GM19468 (cell line): Measurements from ENCODE around the gene USP8.
A peak's percentile ranks its signal among the peaks of the same experiment; 100 is the strongest.
"Not testable (repeated sequence)": the region's sequence is repeated elsewhere in the genome, so short reads cannot be mapped to it uniquely, and the experiment has no call there.

Experiments
- ATAC-seq: cut with Tn5 transposase; IDR thresholded peaks from one replicate; pipeline ENCODE4 v1.9.1; 2021; ENCODE audit warnings: mild to moderate bottlenecking, moderate library complexity, moderate number of reproducible peaks; ENCODE audit not compliant: unreplicated experiment; ENCODE audit errors: extremely low read depth

The USP8 gene

DNA sequence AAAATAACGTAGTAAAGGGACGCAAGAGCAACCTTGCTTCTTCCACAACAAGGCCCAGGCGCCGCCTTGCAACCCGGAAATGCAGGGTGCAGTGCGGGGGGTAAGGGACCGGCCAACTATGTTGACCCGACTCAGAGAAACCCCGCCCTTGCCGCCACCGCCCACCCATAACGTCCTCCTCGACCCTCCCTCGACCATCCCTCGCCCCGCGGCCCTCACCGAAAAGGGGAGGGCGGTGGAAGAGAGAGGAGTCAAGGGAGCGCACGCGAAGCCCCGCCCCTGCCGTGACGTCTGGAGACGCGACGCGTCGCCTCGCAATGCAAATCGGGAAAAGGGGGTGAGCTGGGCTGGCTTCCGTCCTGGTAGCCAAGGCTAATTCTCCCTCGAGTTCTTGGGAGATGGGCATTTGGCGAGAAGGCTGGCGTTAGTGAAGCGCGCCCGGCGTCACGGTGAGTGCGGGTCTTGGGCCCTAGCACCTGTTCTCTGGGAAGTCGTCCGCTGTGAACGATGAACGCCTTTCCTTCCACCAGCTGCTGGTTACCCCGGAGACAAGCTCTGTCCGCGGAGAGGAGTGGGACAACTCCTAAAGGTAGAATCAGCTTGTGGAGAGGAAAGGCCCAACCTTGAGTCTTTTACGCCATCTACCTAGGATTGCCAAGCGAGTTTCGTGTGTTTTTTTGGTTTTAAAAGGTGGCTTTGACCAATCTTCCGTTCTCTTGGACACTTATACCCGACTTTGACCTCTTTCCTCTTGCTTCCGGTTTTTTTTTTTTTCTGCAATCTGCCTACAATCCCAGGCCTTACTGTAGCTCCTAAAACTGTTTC lies at the start of gene USP8:
USP8 (plus strand) TSS at position 340 of the 825 bp plus-strand sequence. CDS start 14,669 bp downstream, outside the sequence.
- peak; percentile 81 for ATAC-seq

DNA sequence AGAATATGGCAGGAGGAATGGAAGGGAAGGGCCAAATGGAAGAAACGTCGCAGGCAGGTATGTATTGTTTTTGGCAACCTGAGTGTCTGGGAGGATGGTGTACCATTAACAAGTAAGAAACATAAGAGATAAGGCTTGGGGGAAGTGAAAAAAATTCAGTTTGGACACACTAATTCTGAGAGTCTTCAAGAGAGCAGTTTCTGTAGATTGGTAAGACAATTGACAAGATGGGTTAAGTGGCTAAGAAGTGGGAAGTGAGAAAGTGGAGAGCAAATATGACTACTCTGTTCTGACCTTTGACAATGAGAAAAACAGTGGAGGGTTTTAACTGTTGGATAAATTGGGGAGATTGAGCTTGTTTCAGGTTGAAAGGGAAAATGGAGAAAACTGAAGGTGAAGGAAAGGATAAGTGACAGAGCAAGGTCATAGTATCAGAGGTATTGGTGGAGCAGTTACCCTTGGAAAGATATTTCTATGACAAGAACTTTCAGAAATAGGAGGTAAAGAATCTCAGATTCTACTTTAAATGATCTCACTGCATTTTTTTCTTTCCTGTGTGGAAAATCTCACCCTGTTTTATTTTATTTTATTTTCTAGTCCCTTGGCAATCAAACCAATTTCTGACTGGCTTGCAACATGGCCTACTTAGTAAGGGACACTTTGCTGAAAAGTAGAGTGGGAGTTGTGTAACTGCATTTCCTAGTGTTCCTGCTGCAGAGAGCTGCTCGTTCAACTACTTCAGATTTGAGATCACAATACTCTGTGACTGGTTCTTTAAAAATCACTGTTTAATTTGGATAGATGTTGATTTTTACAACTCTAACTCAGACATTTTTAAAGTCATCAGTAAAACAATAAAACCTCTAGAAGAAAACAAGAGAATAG lies 46.1 kb upstream of the USP8 start:
- ATAC-seq: peak; percentile 98

DNA sequence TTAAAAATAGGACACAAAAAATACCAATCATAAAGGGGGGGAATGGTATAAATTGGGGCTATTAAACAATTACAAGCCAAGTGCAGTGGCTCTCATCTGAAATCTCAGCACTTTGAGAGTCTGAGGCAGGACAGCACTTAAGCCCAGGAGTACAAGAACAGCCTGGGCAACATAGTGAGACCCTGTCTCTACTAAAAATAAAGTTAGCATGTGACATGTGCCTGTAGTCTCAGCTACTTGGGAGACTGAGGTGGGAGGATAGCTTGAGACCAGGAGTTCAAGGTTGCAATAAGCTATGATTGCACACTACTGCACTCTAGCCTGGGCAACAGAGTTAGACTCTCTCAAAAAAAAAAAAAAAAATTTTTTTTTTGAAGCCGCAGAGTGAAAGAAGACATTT lies 45.4 kb upstream of the USP8 start:
- no peak for ATAC-seq

DNA sequence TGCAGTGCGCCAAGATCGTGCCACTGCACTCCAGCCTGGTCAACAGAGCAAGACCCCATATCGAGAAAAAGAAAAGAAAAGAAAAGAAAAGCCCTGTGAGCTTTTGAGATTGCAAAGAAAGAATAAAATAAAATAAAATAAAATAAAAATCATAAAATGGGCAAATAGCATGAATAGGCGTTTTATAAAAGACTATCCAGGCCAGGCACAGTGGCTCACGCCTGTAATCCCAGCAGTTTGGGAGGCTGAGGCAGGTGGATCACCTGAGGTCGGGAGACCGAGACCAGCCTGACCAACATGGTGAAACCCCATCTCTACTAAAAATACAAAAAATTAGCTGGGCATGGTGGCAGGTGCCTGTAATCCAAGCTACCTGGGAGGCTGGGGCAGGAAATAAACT lies 44.8 kb upstream of the USP8 start:
- not testable (repeated sequence) for ATAC-seq

DNA sequence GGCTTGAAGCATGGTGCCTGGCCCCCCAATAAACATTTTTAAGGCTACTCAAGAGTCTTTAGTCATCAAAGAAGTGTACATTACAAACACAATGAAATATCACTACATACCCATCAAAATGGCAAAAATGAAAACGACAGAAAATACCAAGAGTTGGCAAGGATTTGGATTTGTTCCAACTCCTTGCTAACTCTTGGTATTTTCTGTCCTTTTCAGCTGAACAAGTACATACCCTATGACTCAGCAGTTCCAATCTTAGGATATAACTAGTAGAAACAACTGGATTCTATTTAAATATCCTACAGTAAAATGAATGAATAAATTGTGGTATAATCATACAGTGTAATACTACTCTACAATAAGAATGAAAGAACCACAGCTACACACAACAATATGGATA lies 44.1 kb upstream of the USP8 start:
- no peak for ATAC-seq

DNA sequence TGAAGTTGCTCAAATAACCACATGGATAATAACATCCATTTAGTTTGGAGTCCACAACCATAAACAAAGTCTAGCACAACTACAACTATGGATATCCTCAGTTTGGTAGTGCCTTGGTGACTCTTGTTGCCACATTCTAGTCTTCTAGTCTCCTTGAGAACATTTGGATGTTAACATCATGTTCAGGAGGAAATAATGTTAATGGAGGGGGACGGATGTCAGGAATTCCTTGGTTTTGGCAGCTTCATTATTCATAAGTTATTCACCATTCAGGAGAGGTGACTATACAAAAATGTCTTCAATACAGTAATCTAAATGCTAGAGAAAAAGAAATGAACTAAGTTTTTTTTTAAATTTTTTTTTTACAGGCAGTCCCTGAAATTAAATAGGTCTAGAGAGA lies 42.8 kb upstream of the USP8 start:
- ATAC-seq: no peak

DNA sequence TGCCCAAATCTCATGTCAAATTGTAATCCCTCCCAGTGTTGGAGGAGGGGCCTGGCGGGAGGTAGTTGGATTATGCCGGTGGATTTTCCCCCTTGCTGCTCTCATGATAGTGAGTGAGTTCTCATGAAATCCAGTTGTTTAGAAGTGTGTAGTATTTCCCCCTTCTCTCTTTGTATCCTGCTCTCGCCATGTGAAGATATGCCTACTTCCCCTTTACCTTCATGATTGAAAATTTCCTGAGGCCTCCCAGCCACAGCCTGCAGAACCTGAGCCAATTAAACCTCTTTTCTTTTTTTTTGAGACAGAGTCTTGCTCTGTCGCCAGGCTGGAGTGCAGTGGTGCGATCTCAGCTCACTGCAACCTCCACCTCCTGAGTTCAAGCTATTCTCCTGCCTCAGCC lies 41.8 kb upstream of the USP8 start:
- not testable (repeated sequence) for ATAC-seq

DNA sequence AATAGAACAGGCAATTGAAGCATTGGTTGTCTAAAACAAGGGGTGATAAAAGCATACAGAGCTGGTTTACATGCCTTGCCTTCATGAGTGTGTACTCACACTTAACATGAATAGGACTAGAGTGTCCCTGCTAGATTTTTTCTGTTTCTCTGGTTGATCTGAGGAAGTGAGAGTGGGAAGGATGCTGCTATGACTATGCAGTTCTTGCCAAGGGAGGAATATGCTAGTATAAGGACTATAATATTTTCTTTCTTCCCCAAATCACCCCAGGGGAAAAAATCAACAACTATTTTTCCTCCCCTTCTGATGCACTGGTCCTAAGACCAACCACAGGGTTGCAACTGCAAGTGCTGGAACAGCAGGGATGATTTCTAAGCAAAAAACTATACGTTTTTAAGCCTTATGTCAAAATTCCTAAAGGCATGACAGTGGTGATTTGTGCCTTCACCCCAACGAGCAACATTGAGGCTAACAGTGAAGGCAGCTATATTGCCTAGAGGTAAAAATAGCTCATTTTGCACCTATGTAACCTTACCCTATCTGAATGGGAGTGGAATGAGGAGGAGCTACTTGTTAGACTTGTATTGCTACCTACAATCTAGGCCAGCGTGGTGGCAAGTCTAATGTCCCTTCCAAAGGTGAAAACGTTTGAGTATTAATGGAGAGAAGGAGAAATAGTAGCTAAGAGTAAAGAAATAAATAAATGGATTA lies 33.5 kb upstream of the USP8 start:
- peak; percentile 87 for ATAC-seq

DNA sequence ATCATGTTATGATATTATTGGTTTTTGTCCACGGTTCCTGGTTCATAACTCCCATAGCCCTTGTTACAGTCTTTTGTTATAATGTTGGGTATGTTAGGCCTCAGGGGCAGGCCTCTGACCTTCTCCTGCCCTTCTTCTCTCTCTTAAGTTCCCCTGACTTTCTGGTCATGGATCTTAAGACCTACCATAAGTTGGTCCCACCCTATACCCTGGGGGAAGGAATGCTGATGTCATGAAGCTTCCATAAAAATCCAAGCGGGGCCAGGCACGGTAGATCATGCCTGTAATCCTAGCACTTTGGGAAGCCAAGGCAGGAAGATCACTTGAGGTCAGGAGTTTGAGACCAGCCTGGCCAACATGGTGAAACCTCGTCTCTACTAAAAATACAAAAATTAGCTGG lies 32.6 kb upstream of the USP8 start:
- ATAC-seq: not testable (repeated sequence)

DNA sequence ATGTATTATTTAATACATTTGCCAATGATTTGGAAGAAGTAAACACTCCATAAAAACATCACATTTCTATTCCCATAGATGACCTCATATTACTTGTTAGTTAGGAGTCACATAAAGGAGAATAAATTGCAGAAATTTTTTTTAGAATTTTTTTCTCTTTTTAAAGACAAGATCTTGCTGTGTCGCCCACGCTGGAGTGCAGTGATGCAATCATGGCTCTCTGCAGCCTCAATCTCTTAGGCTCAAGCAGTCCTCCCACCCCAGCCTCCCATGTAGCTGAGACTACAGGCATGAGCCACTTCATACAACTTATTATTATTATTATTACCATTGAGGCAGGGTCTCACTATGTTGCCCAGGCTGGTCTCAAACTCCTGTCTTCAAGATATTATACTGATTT lies 12.3 kb upstream of the USP8 start:
- ATAC-seq: no peak

DNA sequence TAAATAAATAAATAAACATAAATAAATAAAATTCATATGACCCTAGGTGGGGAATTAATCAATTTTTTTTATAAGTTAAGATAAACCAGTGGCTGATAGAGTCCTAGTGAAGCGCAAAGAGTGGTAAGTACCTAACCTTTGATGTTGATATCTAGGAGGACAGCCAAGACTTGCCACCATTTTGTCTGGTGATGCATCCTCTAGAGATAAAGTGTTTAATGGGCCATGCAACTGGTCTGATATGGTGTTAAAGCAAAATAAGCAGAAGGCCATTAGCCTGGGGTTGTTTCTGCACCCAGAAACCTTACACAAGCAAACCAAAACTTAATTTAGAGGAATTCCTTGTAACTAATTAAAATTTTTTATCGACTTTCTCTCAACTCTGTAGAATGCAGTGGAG lies 9.6 kb upstream of the USP8 start:
- no peak for ATAC-seq

DNA sequence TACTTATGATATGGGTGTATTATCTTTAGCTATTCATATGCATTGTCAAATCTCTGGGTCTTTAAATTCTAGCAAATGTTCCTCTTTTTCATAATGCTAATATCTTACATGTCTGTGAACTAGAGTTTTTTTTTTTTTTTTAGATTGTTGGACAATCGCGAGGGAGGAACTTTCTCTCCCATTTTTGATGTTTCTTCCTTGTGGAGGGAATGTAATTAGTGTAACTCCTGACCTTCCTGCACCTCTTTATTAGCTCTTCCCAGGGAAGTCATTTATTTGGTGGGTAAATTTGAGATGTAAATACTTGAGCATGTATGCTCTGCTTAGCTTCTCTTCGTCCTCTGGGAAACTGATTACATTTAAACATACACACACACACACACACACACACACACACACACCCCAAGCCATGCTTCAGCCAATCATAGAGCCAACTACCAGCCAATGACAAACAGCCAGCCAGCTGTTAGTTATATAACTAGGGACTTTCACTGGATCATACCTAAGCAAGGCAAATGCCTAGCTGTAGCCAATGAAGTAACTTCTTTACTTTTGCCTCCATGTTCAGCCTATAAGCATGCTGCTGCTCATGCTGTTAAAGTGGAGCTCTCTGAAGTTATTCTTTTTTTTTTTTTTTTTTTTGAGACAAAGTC lies 8.3 kb upstream of the USP8 start:
- ATAC-seq: no peak

DNA sequence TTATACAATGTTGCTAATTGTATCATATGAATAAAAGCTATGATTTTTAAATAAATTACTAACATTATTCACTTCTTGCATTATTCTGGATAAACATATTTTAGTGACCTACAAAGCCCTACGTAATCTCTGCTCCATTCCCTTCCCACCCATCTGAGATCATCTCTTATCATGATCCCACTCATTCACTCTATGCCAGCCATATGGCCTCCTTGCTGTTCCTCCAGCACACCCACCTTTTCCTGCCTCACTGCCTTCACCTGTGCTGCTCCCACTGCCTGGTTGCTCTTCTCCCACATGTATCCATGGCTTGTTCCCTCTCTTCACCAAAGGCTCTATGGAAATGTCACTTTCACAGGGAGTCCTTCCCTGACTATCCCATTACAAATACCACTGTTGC lies 7.3 kb upstream of the USP8 start:
- ATAC-seq: no peak

DNA sequence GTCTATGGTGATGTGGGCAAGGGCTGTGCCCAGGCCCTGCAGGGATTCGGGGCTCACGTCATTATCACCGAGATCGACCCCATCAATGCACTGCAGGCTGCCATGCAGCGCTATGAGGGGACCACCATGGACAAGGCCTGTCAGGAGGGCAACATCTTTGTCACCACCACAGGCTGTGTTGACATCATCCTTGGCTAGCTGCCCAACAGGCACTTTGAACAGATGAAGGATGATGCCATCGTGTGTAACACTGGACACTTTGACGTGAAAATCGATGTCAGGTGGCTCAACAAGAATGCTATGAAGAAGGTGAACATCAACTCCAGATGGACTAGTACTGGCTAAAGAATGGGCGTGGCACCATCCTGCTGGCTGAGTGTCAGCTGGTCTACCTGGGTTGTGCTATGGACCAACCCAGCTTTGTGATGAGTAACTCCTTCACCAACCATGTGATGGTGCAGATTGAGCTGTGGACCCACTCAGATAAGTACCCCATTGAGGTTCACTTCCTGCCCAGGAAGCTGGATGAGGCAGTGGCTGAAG lies 6.1 kb upstream of the USP8 start:
- ATAC-seq: no peak

DNA sequence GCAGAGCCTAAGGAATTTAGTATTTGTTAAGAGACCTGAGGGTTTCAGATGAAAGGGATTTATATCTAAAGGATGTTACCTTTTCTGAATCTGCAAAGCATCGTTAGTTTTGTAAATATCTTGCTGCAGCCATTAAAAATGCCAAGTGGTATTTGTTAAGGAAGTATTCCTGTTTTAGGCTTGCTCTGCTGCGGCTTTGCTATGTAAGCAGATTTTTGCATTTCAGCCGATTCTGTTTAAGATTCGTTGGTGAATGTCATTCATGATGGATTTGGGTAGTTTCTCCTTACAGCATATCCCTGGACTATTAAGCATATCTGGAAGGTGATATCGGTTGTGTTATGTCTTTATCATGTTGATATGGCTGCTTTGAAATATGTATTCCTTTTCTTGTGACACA lies 1.0 kb downstream of the USP8 start:
- no peak for ATAC-seq

DNA sequence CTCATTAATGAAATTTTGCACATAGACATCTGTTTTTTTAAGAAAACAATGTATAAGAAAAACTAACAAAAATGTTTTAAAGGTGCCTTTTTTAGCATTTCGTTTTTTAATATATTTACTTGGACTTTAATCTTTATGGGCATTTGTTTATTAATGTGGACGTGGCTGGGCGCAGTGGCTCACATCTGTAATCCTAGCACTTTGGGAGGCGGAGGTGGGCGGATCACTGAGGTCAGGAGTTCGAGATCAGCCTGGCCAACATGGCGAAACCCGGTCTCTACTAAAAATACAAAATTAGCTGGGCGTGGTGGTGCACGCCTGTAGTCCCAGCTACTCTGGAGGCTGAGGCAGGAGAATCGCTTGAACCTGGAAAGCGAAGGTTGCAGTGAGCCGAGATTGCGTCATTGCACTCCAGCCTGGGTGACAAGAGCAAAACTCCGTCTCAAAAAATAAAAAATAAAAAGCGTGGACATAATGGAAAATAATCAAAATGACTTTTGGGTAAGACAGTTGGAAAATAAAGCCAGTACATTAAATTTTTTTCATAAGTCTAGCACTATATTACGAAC lies 1.6 kb downstream of the USP8 start:
- ATAC-seq: not testable (repeated sequence)

DNA sequence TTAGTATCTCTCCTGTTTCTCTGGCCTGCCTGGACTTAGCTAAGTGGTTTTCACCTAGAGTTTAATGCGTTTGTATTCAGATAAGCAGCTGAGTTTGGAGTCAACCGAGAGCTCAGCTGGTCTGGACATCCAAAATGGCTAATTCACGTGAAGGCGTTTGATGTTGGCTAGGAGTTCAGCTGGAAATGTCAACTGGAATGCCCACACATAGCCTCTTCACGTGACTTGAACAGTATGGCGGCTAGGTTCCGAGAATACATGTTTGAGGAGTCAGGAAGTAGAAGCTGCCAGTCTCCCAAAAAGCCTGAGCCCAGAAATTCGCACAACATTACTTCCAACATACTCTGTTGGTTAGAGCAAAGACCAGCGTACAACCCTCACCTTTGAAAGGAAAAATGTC lies 2.2 kb downstream of the USP8 start:
- no peak for ATAC-seq

DNA sequence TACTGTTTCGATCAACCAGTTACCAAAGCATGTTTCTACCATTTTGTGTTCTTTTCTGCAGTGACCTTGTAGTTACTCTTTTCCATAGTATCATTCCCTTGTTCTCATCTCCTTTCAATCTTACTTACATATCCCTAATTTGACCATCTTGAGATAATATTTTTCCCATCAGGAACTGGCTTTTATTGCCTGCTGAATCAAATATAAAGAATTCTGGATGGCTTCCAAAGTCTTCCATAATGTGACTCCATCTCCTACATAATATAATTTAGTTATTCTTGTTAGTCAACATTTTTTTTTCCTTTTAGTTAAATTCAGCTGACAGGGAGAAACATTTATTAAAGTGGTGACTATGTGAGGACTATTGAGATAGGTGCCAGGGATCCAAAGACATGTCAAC lies 7.0 kb downstream of the USP8 start:
- no peak for ATAC-seq

DNA sequence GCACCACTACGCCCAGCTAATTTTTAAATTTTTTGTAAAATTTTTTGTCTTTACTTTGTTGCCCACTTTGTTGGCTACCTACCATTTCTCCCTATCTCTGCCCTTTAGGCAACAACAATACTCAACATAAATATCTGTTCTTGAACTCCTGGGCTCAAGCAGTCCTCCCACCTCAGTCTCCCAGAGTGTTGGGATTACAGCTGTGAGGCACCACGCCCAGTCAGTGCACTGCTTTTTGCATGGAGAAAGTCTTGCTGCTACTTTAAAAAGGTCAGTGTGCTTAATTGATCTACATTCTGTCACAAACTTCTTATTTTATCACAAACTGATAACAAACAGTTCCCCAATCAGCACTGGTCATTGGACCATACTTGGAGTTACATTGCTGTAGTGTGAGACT lies 8.0 kb downstream of the USP8 start:
- no peak for ATAC-seq

DNA sequence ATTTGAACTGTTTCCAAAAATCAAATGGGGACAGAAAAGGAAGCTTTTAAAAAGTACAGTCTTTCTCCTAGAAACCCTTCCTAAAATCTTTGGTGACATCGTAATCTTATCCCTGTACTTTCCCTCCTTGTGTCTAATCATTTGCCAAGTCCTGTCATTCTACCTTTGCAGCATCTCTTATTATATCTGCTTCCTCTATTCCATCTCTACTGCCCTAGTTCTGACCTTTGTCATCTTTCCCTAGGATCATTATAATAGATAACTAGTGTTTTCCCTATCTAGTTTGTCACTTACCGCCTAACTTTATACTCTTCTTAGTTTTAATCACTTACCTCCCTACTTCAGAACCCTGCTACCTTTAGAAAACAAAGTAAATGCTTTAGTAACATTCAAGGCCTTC lies 11.6 kb downstream of the USP8 start:
- ATAC-seq: no peak
